Adipocyte (in vitro differentiated cells): ENCODE results near the gene PRICKLE1.
A peak's percentile ranks its signal among the peaks of the same experiment; 100 is the strongest.

Experiments
- DNase-seq: peaks from one replicate; pipeline ENCODE4 v3.0.0-alpha.2; 2015; ENCODE audit warnings: low read depth
- H3K27me3 ChIP-seq: replicated peaks from 2 replicates; pipeline ENCODE4 v1.7.0; 2013; ENCODE audit warnings: mild to moderate bottlenecking, low read length, moderate library complexity; ENCODE audit not compliant: control insufficient read depth, insufficient read depth
- H3K36me3 ChIP-seq: 2 replicates; pipeline ENCODE4 v1.7.0; 2013; ENCODE audit warnings: low read length, mild to moderate bottlenecking, moderate library complexity; ENCODE audit not compliant: control insufficient read depth, insufficient read depth, severe bottlenecking
- H3K4me1 ChIP-seq: 2 replicates; pipeline ENCODE4 v1.7.0; 2013; ENCODE audit warnings: mild to moderate bottlenecking, low read length, moderate library complexity; ENCODE audit not compliant: control insufficient read depth, insufficient read depth
- H3K4me3 ChIP-seq: 2 replicates; pipeline ENCODE4 v1.7.0; 2013; ENCODE audit warnings: mild to moderate bottlenecking, low read length, moderate library complexity
- H3K9ac ChIP-seq: 2 replicates; pipeline ENCODE4 v1.7.0; 2013; ENCODE audit warnings: mild to moderate bottlenecking, low read length, moderate library complexity
- H3K9me3 ChIP-seq: 2 replicates; pipeline ENCODE4 v1.7.0; 2013; ENCODE audit warnings: mild to moderate bottlenecking, low read length, moderate library complexity; ENCODE audit not compliant: control insufficient read depth

Gene PRICKLE1

GRCh38 chr12:42485823-42486222 is 103.7 kb downstream of the PRICKLE1 start:
- no peak overlapping the region for H3K9ac ChIP-seq
- no peaks in the 10 kb centered on the region for H3K36me3 ChIP-seq
- no peaks in the 10 kb centered on the region for H3K9me3 ChIP-seq
- DNase-seq = no peak
- H3K4me1 ChIP-seq = peaks cover 21% of the 10 kb centered on the region
- H3K4me3 ChIP-seq = no peak overlapping the region
- H3K27me3 ChIP-seq = no peaks in the 10 kb centered on the region

GRCh38 chr12:42484996-42485395 is 104.5 kb downstream of the PRICKLE1 start:
- Histone ChIP-seq H3K4me3 (no peak overlapping the region), H3K4me1 (peaks cover 21% of the 10 kb centered on the region), H3K36me3 (no peaks in the 10 kb centered on the region), H3K9me3 (no peaks in the 10 kb centered on the region), H3K27me3 (no peaks in the 10 kb centered on the region), H3K9ac (no peak overlapping the region)
- no peak for DNase-seq

- Histone ChIP-seq H3K36me3 (no peaks in the 10 kb centered on the region), H3K4me1 (peaks cover 21% of the 10 kb centered on the region), H3K4me3 (peak overlapping the region; percentile 90), H3K9me3 (no peaks in the 10 kb centered on the region), H3K27me3 (no peaks in the 10 kb centered on the region), H3K9ac (peak overlapping the region; percentile 87)
- peak; percentile 60 for DNase-seq
These were observed 106.1 kb downstream of the PRICKLE1 start for GRCh38 chr12:42483521-42483790.

- Histone ChIP-seq H3K36me3 (no peaks in the 10 kb centered on the region), H3K4me3 (peak overlapping the region; percentile 90), H3K9me3 (no peaks in the 10 kb centered on the region), H3K9ac (peak overlapping the region; percentile 87), H3K27me3 (no peaks in the 10 kb centered on the region), H3K4me1 (peaks cover 21% of the 10 kb centered on the region)
- peak; percentile 92 for DNase-seq
These were observed 106.6 kb downstream of the PRICKLE1 start for GRCh38 chr12:42482748-42483520.

GRCh38 chr12:42482041-42482747 is 107.4 kb downstream of the PRICKLE1 start:
- Histone ChIP-seq H3K9ac (peak overlapping the region; percentile 87), H3K27me3 (no peaks in the 10 kb centered on the region), H3K9me3 (no peaks in the 10 kb centered on the region), H3K4me3 (peak overlapping the region; percentile 90), H3K4me1 (peaks cover 21% of the 10 kb centered on the region), H3K36me3 (no peaks in the 10 kb centered on the region)
- DNase-seq = peak; percentile 53

- Histone ChIP-seq H3K36me3 (no peaks in the 10 kb centered on the region), H3K4me3 (peak overlapping the region; percentile 90), H3K9ac (no peak overlapping the region), H3K4me1 (peaks cover 21% of the 10 kb centered on the region), H3K27me3 (no peaks in the 10 kb centered on the region), H3K9me3 (no peaks in the 10 kb centered on the region)
- DNase-seq = no peak
These were observed 108.2 kb downstream of the PRICKLE1 start for GRCh38 chr12:42481368-42481767.

GRCh38 chr12:42477941-42478340 is 111.6 kb downstream of the PRICKLE1 start:
- Histone ChIP-seq H3K27me3 (no peaks in the 10 kb centered on the region), H3K9ac (no peak overlapping the region), H3K4me3 (no peak overlapping the region), H3K4me1 (peaks cover 29% of the 10 kb centered on the region), H3K36me3 (no peaks in the 10 kb centered on the region), H3K9me3 (no peaks in the 10 kb centered on the region)
- DNase-seq = no peak

- peaks cover 21% of the 10 kb centered on the region for H3K4me1 ChIP-seq
- H3K9me3 ChIP-seq = no peaks in the 10 kb centered on the region
- H3K4me3 ChIP-seq = no peak overlapping the region
- H3K27me3 ChIP-seq = no peaks in the 10 kb centered on the region
- peaks cover under 1% of the 10 kb centered on the region for H3K36me3 ChIP-seq
- H3K9ac ChIP-seq = no peak overlapping the region
- DNase-seq = no peak
These were observed 114.4 kb downstream of the PRICKLE1 start for GRCh38 chr12:42475106-42475505.

GRCh38 chr12:42474391-42474790 is 115.2 kb downstream of the PRICKLE1 start:
- Histone ChIP-seq H3K27me3 (no peaks in the 10 kb centered on the region), H3K9ac (no peak overlapping the region), H3K9me3 (no peaks in the 10 kb centered on the region), H3K4me1 (peaks cover 21% of the 10 kb centered on the region), H3K36me3 (peaks cover 8% of the 10 kb centered on the region), H3K4me3 (no peak overlapping the region)
- no peak for DNase-seq

GRCh38 chr12:42473561-42473960 is 116.0 kb downstream of the PRICKLE1 start:
- no peak overlapping the region for H3K9ac ChIP-seq
- no peak overlapping the region for H3K4me3 ChIP-seq
- no peaks in the 10 kb centered on the region for H3K9me3 ChIP-seq
- DNase-seq = no peak
- no peaks in the 10 kb centered on the region for H3K27me3 ChIP-seq
- H3K36me3 ChIP-seq = peaks cover 16% of the 10 kb centered on the region
- H3K4me1 ChIP-seq = peaks cover 21% of the 10 kb centered on the region

GRCh38 chr12:42473130-42473529 is 116.4 kb downstream of the PRICKLE1 start:
- peak; percentile 75 for DNase-seq
- Histone ChIP-seq H3K27me3 (no peaks in the 10 kb centered on the region), H3K9me3 (no peaks in the 10 kb centered on the region), H3K9ac (no peak overlapping the region), H3K4me1 (peaks cover 21% of the 10 kb centered on the region), H3K4me3 (no peak overlapping the region), H3K36me3 (peaks cover 20% of the 10 kb centered on the region)
